ENCODE data around the gene SLC15A3. TPM values are rescaled to one million over a fixed set of nuclear protein-coding genes. Genes with fewer than 3 reads are reported as not detected.

SLC15A3 gene
- total RNA-seq, 1 experiment from 2014 or later: 8.7 TPM

DNA sequence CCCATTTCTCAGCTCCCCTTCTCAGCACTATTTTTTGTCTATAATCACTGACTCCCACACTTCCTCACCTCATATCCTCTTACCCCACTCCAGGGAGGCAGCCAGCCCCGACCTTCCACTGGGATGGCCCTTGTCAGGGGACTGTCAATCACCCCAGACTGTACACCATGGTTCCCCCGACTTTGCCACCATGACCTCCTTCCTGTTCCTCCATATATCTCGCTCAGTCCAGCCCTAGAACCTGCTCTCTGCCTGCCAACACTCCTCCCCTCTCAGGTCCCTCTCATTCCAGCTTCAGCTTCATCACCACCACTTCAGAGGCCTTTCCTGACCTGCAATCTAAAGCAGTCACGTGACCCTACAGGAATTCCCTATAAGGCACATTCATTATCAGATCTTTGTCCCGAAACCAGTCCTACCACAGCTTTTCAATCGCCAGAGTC lies 62.1 kb downstream of the SLC15A3 start:
- Histone ChIP-seq H3K9me3 (ENCODE audit: control insufficient read depth, insufficient read depth, low read depth, low read length) (no peaks in the 10 kb centered on the region), H3K27me3 (ENCODE audit: control insufficient read depth, insufficient read depth, low read length) (no peaks in the 10 kb centered on the region), H3K4me3 (ENCODE audit: low read depth in 2 of 2, low read length in 2 of 2) (no peak overlapping the region), H3K36me3 (ENCODE audit: control insufficient read depth, insufficient read depth, low read length) (peaks cover 9% of the 10 kb centered on the region; the same call in 1 of the 2 replicates), H3K27ac (ENCODE audit: low read length) (no peak overlapping the region), H3K4me1 (ENCODE audit: control insufficient read depth, insufficient read depth, low read length) (no peaks in the 10 kb centered on the region)
- ATAC-seq: no peak
- CTCF ChIA-PET: interaction anchor here (0.7 kb wide), 2 partner anchors 10 to 64 kb away, joined by 3 read pairs; no protein-coding TSS in a partner anchor
- POLR2A ChIA-PET: no interaction called here
- TF ChIP-seq, protein P1, sequence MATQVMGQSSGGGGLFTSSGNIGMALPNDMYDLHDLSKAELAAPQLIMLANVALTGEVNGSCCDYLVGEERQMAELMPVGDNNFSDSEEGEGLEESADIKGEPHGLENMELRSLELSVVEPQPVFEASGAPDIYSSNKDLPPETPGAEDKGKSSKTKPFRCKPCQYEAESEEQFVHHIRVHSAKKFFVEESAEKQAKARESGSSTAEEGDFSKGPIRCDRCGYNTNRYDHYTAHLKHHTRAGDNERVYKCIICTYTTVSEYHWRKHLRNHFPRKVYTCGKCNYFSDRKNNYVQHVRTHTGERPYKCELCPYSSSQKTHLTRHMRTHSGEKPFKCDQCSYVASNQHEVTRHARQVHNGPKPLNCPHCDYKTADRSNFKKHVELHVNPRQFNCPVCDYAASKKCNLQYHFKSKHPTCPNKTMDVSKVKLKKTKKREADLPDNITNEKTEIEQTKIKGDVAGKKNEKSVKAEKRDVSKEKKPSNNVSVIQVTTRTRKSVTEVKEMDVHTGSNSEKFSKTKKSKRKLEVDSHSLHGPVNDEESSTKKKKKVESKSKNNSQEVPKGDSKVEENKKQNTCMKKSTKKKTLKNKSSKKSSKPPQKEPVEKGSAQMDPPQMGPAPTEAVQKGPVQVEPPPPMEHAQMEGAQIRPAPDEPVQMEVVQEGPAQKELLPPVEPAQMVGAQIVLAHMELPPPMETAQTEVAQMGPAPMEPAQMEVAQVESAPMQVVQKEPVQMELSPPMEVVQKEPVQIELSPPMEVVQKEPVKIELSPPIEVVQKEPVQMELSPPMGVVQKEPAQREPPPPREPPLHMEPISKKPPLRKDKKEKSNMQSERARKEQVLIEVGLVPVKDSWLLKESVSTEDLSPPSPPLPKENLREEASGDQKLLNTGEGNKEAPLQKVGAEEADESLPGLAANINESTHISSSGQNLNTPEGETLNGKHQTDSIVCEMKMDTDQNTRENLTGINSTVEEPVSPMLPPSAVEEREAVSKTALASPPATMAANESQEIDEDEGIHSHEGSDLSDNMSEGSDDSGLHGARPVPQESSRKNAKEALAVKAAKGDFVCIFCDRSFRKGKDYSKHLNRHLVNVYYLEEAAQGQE (IDR thresholded peaks at IDR 0.05; ENCODE audit: insufficient read depth in 1 of 2, low read depth in 2 of 2, low read length in 1 of 2): no peak
- no peak for TF ChIP-seq POLR2AphosphoS5 (IDR thresholded peaks at IDR 0.05; ENCODE audit: low read depth, low read length)
- in situ Hi-C loops (cut with HindIII; ENCODE audit: low pct_unique_long_range_greater_than_20kb, low sequenced_read_pairs) (no loop called here), intact Hi-C loops (cut with micrococcal nuclease; ENCODE audit: unreplicated experiment) (loop anchor here (5.0 kb wide), 1 partner anchor 113 kb away; no protein-coding TSS in a partner anchor)
- BruUV-seq (replicated peaks): no TSS peak
- no peak for DNase-seq (ENCODE audit: low read depth, low spot score)

DNA sequence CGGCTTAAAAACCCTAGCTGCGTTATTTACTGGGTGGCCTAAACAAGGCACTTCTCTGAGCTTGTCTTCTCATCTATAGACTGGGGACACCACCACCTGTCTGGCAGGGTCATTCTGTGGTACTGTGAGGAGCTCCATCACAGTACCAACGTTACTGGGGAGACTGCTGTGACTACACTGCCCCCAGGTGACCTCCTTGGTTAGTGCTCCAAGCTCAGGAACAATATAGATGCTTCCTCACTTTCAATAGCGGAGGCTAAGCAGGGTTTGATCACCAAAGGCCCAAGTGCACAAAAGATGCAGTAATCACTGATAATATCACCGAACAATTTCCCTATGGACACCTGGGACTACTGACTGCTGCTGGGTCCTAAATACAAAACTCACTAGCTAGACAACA lies 64.4 kb downstream of the SLC15A3 start:
- no peaks in the 10 kb centered on the region for H3K36me3 ChIP-seq (ENCODE audit: control insufficient read depth, insufficient read depth, low read length)
- DNase-seq (ENCODE audit: low read depth, low spot score): no peak
- POLR2A ChIA-PET: interaction anchor here (0.5 kb wide), 1 partner anchor 485 kb away, joined by 7 read pairs; no protein-coding TSS in a partner anchor

More for the DNA sequence above, 64.4 kb downstream of the SLC15A3 start:
- no peaks in the 10 kb centered on the region for H3K4me1 ChIP-seq (ENCODE audit: control insufficient read depth, insufficient read depth, low read length)
- no peaks in the 10 kb centered on the region for H3K9me3 ChIP-seq (ENCODE audit: control insufficient read depth, insufficient read depth, low read depth, low read length)
- in situ Hi-C loops (cut with HindIII; ENCODE audit: low pct_unique_long_range_greater_than_20kb, low sequenced_read_pairs): no loop called here
- no peak for TF ChIP-seq POLR2AphosphoS5 (IDR thresholded peaks at IDR 0.05; ENCODE audit: low read depth, low read length)
- no peak for TF ChIP-seq SIN3A (IDR thresholded peaks at IDR 0.05; ENCODE audit: borderline replicate concordance, insufficient read depth, low read depth, low read length)
- TF ChIP-seq, protein P2, sequence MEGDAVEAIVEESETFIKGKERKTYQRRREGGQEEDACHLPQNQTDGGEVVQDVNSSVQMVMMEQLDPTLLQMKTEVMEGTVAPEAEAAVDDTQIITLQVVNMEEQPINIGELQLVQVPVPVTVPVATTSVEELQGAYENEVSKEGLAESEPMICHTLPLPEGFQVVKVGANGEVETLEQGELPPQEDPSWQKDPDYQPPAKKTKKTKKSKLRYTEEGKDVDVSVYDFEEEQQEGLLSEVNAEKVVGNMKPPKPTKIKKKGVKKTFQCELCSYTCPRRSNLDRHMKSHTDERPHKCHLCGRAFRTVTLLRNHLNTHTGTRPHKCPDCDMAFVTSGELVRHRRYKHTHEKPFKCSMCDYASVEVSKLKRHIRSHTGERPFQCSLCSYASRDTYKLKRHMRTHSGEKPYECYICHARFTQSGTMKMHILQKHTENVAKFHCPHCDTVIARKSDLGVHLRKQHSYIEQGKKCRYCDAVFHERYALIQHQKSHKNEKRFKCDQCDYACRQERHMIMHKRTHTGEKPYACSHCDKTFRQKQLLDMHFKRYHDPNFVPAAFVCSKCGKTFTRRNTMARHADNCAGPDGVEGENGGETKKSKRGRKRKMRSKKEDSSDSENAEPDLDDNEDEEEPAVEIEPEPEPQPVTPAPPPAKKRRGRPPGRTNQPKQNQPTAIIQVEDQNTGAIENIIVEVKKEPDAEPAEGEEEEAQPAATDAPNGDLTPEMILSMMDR (IDR thresholded peaks at IDR 0.05): peak; percentile 79
- TF ChIP-seq TCF7L2 (IDR thresholded peaks at IDR 0.05; ENCODE audit: low read depth, low read length): no peak
- TF ChIP-seq, protein P1 (IDR thresholded peaks at IDR 0.05; ENCODE audit: insufficient read depth in 1 of 2, low read depth in 2 of 2, low read length in 1 of 2): no peak
- no TSS peak for BruUV-seq (replicated peaks)
- H3K27ac ChIP-seq (ENCODE audit: low read length): no peak overlapping the region
- intact Hi-C loops (cut with micrococcal nuclease; ENCODE audit: unreplicated experiment): loop anchor here (1.0 to 5.0 kb wide), 2 partner anchors 56 to 110 kb away; no protein-coding TSS in a partner anchor
- H3K4me3 ChIP-seq (ENCODE audit: low read depth in 2 of 2, low read length in 2 of 2): no peak overlapping the region
- peak; percentile 95 for ATAC-seq
- no peaks in the 10 kb centered on the region for H3K27me3 ChIP-seq (ENCODE audit: control insufficient read depth, insufficient read depth, low read length)
- CTCF ChIA-PET: interaction anchor here (0.6 to 1.9 kb wide), 8 partner anchors 12 to 125 kb away, joined by 3 to 41 read pairs (median 6); partner anchors contain the start of gene PTGDR2

Other genes starting within 250 kb of the SLC15A3 start
- not detected for gene MS4A18, start 227.5 kb downstream of the SLC15A3 start, total RNA-seq (2021; ENCODE audit: unreplicated experiment)
- gene MS4A15, start 195.3 kb downstream of the SLC15A3 start, total RNA-seq (2021; ENCODE audit: unreplicated experiment): not detected
- gene MS4A10, start 166.8 kb downstream of the SLC15A3 start, total RNA-seq (2021; ENCODE audit: unreplicated experiment): not detected
- 70.2 TPM for gene CCDC86, start 110.1 kb downstream of the SLC15A3 start, total RNA-seq (2021; ENCODE audit: unreplicated experiment)
- not detected for gene PTGDR2, start 96.2 kb downstream of the SLC15A3 start, total RNA-seq (2021; ENCODE audit: unreplicated experiment)
- gene ZP1, start 84.6 kb downstream of the SLC15A3 start, total RNA-seq (2021; ENCODE audit: unreplicated experiment): not detected
- gene PRPF19, start 45.6 kb downstream of the SLC15A3 start, total RNA-seq (2021; ENCODE audit: unreplicated experiment): 149 TPM
- 91.8 TPM for gene TMEM109, start 38.0 kb downstream of the SLC15A3 start, total RNA-seq (2021; ENCODE audit: unreplicated experiment)
- gene TMEM132A, start 27.7 kb downstream of the SLC15A3 start, total RNA-seq (2021; ENCODE audit: unreplicated experiment): 154 TPM
- 1.1 TPM for gene CD6, start 19.5 kb upstream of the SLC15A3 start, total RNA-seq (2021; ENCODE audit: unreplicated experiment)
- 0.28 TPM for gene CD5, start 150.3 kb upstream of the SLC15A3 start, total RNA-seq (2021; ENCODE audit: unreplicated experiment)
- 24.0 TPM for gene VPS37C, start 209.2 kb upstream of the SLC15A3 start, total RNA-seq (2021; ENCODE audit: unreplicated experiment)

All from Panc1 (cell line).